ENCODE results near the gene CP. TPM values are rescaled to one million over a fixed set of nuclear protein-coding genes. Genes with fewer than 3 reads are reported as not detected.
A peak's percentile ranks its signal among the peaks of the same experiment; 100 is the strongest.

Gene CP
- total RNA-seq, 2 donors from 2014 or later = not detected

DNA sequence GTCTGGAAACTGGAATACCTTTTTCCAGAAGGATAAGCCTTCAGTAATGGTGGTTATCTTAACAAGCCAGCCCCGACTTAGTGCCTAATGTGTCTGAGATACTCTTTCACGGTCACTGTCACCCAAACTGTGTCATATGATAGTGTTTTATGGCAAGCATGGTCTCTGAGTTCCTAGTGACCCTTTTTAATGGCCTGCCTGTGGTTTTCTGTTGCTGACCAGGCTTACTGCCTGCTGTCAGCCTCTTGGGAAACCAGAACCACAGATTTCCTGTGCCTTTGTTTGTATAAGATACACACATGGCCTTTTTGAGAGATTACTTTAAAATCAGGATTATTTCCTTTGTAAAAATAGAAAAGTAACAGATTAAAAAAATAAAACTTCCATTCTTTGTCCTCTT lies 69.8 kb downstream of the CP start:
- Mint-ChIP-seq H3K9me3 (no peaks in the 10 kb centered on the region), H3K27me3 (no peaks in the 10 kb centered on the region), H3K36me3 (peaks cover 6% of the 10 kb centered on the region), H3K4me1 (ENCODE audit: low read depth in 2 of 2) (peaks cover 18 to 21% of the 10 kb centered on the region in 2 donors), H3K4me3 (peak overlapping the region; percentile 53), H3K27ac (peak overlapping the region in 1 of 2 donors; percentile 35)
- DNase-seq (ENCODE audit: low spot score) (no peak), ATAC-seq (peak; percentile 58 to 59)

DNA sequence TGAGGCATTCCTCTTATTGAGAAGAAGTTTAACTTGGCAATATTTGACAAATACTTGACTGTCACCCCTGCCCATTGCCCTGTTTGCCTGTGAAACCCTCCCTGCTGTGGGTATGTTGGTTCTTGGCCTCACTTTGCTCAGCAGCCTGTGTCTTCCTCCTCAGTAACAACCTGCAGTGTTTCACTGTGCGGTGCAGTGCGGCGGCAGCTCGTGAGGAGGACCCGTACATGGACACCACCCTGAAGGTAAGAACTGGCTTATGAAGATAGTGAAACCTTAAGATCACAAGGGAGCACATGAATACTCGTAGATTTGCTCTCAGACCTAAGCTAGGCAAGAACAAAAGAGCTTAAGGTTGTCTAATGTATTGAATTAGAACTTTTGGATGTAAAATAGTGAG lies 71.2 kb downstream of the CP start:
- Mint-ChIP-seq H3K27me3 (no peaks in the 10 kb centered on the region), H3K9me3 (no peaks in the 10 kb centered on the region), H3K36me3 (peaks cover 1% of the 10 kb centered on the region), H3K4me3 (no peak overlapping the region), H3K27ac (no peak overlapping the region), H3K4me1 (ENCODE audit: low read depth in 2 of 2) (peaks cover 21% of the 10 kb centered on the region in 2 donors)
- ATAC-seq (no peak), DNase-seq (ENCODE audit: low spot score) (no peak)

DNA sequence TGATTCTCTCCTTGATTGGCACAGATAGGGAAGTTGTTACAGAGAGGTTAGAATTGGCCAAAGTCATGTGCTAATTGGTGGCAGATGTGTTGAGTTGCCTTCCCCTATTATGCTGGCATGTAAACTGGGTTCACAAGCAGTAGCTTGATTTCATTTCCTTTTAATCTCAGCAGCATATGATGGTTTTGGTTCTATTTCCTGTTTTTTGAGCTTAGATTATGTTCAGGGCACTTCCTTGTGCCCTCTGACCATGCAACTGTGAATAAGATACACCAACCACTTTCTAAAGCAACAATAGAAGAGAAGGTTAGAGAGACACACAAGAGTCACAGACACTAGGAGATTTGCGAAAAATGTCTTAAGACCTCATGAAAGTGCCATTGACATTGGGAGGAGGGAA lies 75.7 kb downstream of the CP start:
- Mint-ChIP-seq H3K4me1 (ENCODE audit: low read depth in 2 of 2) (peaks cover 0 to 11% of the 10 kb centered on the region in 2 donors), H3K4me3 (no peak overlapping the region), H3K27me3 (no peaks in the 10 kb centered on the region), H3K36me3 (peaks cover 6% of the 10 kb centered on the region), H3K9me3 (no peaks in the 10 kb centered on the region), H3K27ac (no peak overlapping the region)
- ATAC-seq = peak in 1 of 2 donors; percentile 33
- no peak for DNase-seq (ENCODE audit: low spot score)

DNA sequence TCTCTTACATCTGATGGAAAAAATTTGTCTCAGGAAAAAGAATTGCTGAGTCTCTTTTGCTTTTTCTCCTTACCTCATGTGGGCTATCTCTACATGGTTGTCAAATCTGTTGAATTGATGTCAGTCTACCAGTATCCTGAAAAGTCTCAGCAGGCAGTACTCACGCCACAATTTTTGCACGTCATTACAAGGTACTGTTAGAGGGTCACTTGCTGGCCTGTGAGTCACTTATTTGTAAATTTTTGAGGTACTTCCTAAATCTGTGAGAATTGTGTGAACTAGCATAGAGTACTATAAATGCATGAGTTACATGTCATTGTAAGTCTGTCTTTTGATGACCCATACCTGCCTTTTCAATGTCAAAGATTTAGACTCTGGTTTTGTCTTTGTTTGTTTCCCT lies 76.3 kb downstream of the CP start:
- ATAC-seq (no peak), DNase-seq (ENCODE audit: low spot score) (no peak)
- no peaks in the 10 kb centered on the region for H3K27me3 Mint-ChIP-seq
- H3K36me3 Mint-ChIP-seq = peaks cover 6% of the 10 kb centered on the region
- H3K4me1 Mint-ChIP-seq (ENCODE audit: low read depth in 2 of 2) = peaks cover 0 to 11% of the 10 kb centered on the region in 2 donors
- peak overlapping the region in 1 of 2 donors; percentile 26 for H3K27ac Mint-ChIP-seq
- no peak overlapping the region for H3K4me3 Mint-ChIP-seq
- no peaks in the 10 kb centered on the region for H3K9me3 Mint-ChIP-seq

DNA sequence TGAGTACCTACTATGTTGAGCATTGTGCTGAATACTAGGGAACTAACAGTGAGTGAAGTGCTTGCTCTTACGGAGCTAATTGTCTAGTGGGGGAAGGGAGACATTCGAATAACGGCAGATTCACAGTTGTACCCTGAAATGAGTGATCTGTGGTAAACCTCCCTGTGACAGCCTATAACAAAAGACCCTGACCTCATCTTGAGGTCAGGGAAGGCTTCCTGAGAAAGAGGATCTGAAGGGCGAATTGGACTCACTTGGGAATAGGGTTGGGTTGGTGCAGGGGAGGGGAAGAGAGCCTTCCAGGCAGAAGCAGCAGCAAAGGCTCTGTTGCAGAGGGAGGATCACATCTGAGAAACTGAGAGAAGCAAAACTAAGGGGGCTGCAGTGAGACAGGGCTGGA lies 78.9 kb downstream of the CP start:
- peaks cover 0 to 14% of the 10 kb centered on the region in 2 donors for H3K4me1 Mint-ChIP-seq (ENCODE audit: low read depth in 2 of 2)
- H3K27ac Mint-ChIP-seq = no peak overlapping the region
- no peaks in the 10 kb centered on the region for H3K27me3 Mint-ChIP-seq
- DNase-seq (ENCODE audit: low spot score) (no peak), ATAC-seq (no peak)
- H3K9me3 Mint-ChIP-seq = no peaks in the 10 kb centered on the region
- peaks cover 6% of the 10 kb centered on the region for H3K36me3 Mint-ChIP-seq
- no peak overlapping the region for H3K4me3 Mint-ChIP-seq

DNA sequence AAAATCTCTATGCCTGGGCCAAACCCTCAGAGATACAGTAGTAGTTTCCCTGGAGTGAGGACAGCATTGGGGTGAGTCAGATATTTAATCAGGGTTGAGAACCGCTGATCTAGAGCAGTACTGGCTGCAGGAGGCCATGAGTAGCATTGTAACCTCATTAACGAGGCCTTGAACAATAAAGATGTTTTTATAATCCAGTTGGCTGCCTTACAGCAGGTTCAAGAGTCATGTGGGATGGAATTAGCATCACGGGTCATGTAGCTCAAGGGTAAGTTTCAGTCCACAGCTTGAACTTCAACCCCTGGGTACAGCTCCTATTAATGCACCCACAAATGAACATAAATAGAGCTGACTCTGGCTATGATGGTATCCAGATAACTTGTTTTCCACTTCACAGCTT lies 87.1 kb downstream of the CP start:
- Mint-ChIP-seq H3K4me1 (ENCODE audit: low read depth in 2 of 2) (peaks cover 28 to 34% of the 10 kb centered on the region in 2 donors), H3K9me3 (no peaks in the 10 kb centered on the region), H3K27ac (peak overlapping the region in 1 of 2 donors; percentile 42), H3K27me3 (no peaks in the 10 kb centered on the region), H3K36me3 (peaks cover 5% of the 10 kb centered on the region), H3K4me3 (no peak overlapping the region)
- ATAC-seq (no peak), DNase-seq (ENCODE audit: low spot score) (no peak)

DNA sequence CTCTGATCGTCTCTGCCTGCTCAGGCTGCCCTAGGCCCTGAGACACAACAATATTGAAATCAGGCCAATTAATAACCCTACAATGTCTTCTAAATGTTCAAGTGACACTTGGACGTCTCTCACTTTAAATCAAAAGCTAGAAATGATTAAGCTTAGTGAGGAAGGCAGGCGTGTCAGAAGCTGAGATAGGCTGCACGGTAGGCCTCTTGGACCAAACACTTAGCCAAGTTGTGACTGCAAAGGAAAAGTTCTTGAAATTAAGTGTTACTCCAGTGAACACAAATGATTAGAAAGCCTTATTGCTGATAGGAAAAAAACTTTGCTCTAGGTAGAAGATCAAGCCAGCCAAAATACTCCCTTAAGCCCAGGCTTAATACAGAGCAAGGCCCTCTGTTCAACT lies 90.0 kb downstream of the CP start:
- peaks cover 34 to 35% of the 10 kb centered on the region in 2 donors for H3K4me1 Mint-ChIP-seq (ENCODE audit: low read depth in 2 of 2)
- peak overlapping the region; percentile 97 for H3K4me3 Mint-ChIP-seq
- ATAC-seq (no peak), DNase-seq (ENCODE audit: low spot score) (no peak)
- peaks cover 5% of the 10 kb centered on the region for H3K36me3 Mint-ChIP-seq
- H3K9me3 Mint-ChIP-seq = no peaks in the 10 kb centered on the region
- H3K27me3 Mint-ChIP-seq = no peaks in the 10 kb centered on the region
- peak overlapping the region; percentile 56 to 96 for H3K27ac Mint-ChIP-seq

- no peaks in the 10 kb centered on the region for H3K27me3 Mint-ChIP-seq
- no peaks in the 10 kb centered on the region for H3K9me3 Mint-ChIP-seq
- H3K4me1 Mint-ChIP-seq (ENCODE audit: low read depth in 2 of 2) = peaks cover 34 to 35% of the 10 kb centered on the region in 2 donors
- H3K36me3 Mint-ChIP-seq = peaks cover 5% of the 10 kb centered on the region
- peak; percentile 96 to 97 for ATAC-seq
- peak within 1 kb of the TSS; percentile 97 for H3K4me3 Mint-ChIP-seq
- peak within 1 kb of the TSS; percentile 91 to 96 for H3K27ac Mint-ChIP-seq
- peak; percentile 94 for DNase-seq (ENCODE audit: low spot score)
These were observed 92.1 kb downstream of the CP start, which contains the start of gene HPS3 for GRCh38 chr3:149129326-149130205. HPS3 (plus strand) TSS chr3:149129638; CDS start chr3:149129724, 86 bp downstream.

DNA sequence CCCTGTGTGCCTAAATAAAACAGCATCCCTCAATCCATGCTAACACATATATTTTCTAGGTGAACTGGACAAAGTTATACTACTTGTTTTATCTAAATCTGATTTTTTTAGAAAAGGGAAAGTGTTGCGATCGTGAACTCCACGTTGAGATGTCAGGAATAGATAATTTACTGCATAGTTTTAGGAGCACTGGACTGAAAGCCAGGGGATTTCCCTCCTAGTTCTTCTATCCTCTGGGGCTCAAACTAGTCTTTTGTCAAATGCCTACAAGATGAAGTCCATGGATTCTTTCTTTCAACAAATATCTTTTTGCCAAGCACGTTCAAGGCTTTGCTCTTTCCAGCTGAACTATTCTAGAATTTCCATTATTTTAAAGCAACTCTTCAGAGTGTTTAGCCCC lies 92.8 kb downstream of the CP start:
- Mint-ChIP-seq H3K4me3 (peak overlapping the region; percentile 97), H3K27me3 (no peaks in the 10 kb centered on the region), H3K4me1 (ENCODE audit: low read depth in 2 of 2) (peaks cover 29 to 34% of the 10 kb centered on the region in 2 donors), H3K27ac (peak overlapping the region; percentile 82 to 91), H3K36me3 (peaks cover 5% of the 10 kb centered on the region), H3K9me3 (no peaks in the 10 kb centered on the region)
- DNase-seq (ENCODE audit: low spot score) (no peak), ATAC-seq (no peak)

GRCh38 chr3:149122721-149123578 lies 98.7 kb downstream of the CP start:
- H3K27ac Mint-ChIP-seq = no peak overlapping the region
- H3K27me3 Mint-ChIP-seq = no peaks in the 10 kb centered on the region
- ATAC-seq = no peak
- no peak for DNase-seq (ENCODE audit: low spot score)
- H3K36me3 Mint-ChIP-seq = no peaks in the 10 kb centered on the region
- no peak overlapping the region for H3K4me3 Mint-ChIP-seq
- H3K9me3 Mint-ChIP-seq = no peaks in the 10 kb centered on the region
- H3K4me1 Mint-ChIP-seq (ENCODE audit: low read depth in 2 of 2) = peaks cover 0 to 5% of the 10 kb centered on the region in 2 donors

Other genes starting within 250 kb of the CP start
- gene GYG1, start 230.3 kb downstream of the CP start, total RNA-seq = 100 to 1,000 TPM in 1 of 2 donors, 10 to 100 TPM in 1; 83.5 to 112 TPM
- 10 to 100 TPM; 17.8 to 19.2 TPM for gene HLTF, start 135.3 kb downstream of the CP start, total RNA-seq
- 10 to 100 TPM; 15.1 to 27.8 TPM for gene HPS3, start 92.2 kb downstream of the CP start, total RNA-seq
- gene TM4SF18, start 111.8 kb upstream of the CP start, total RNA-seq = not detected
- not detected for gene TM4SF1, start 155.8 kb upstream of the CP start, total RNA-seq

Data from natural killer cell treated with Interleukin-12 subunit alpha and Interleukin-12 subunit beta and Interleukin-15 and Interleukin-18, amount 100 ng/mL, for 72 hours (primary cell).